HG02938 (cell line): Measurements from ENCODE around the gene TEX14.
"Not testable (repeated sequence)": the region's sequence is repeated elsewhere in the genome, so short reads cannot be mapped to it uniquely, and the experiment has no call there.

Source experiments
- ATAC-seq: cut with Tn5 transposase; IDR thresholded peaks from one replicate; pipeline ENCODE4 v1.9.1; 2021; ENCODE audit warnings: mild to moderate bottlenecking, moderate library complexity; ENCODE audit not compliant: unreplicated experiment

TEX14 gene

GRCh38 chr17:58565389-58566311 is 126.2 kb downstream of the TEX14 start:
- ATAC-seq = no peak

GRCh38 chr17:58564971-58565370 is 126.9 kb downstream of the TEX14 start:
- ATAC-seq = no peak

- ATAC-seq = no peak
These were observed 127.6 kb downstream of the TEX14 start for GRCh38 chr17:58564243-58564642.

- no peak for ATAC-seq
These were observed 131.3 kb downstream of the TEX14 start for GRCh38 chr17:58560511-58560910.

GRCh38 chr17:58557981-58558380 is 133.9 kb downstream of the TEX14 start:
- no peak for ATAC-seq

GRCh38 chr17:58556833-58557250 is 135.0 kb downstream of the TEX14 start:
- no peak for ATAC-seq

- ATAC-seq = not testable (repeated sequence)
These were observed 136.7 kb downstream of the TEX14 start for GRCh38 chr17:58555109-58555508.

- ATAC-seq = no peak
These were observed 150.6 kb downstream of the TEX14 start for GRCh38 chr17:58541249-58541648.

- no peak for ATAC-seq
These were observed 152.1 kb downstream of the TEX14 start for GRCh38 chr17:58539698-58540097.

GRCh38 chr17:58538811-58539409 is 152.9 kb downstream of the TEX14 start:
- ATAC-seq = no peak

- no peak for ATAC-seq
These were observed 154.6 kb downstream of the TEX14 start for GRCh38 chr17:58537266-58537665.

- no peak for ATAC-seq
These were observed 155.3 kb downstream of the TEX14 start for GRCh38 chr17:58536542-58536941.

- ATAC-seq = no peak
These were observed 156.4 kb downstream of the TEX14 start for GRCh38 chr17:58535431-58535830.

- ATAC-seq = no peak
These were observed 156.9 kb downstream of the TEX14 start for GRCh38 chr17:58534901-58535421.

- ATAC-seq = no peak
These were observed 157.5 kb downstream of the TEX14 start for GRCh38 chr17:58534331-58534730.

- ATAC-seq = no peak
These were observed 158.1 kb downstream of the TEX14 start for GRCh38 chr17:58533616-58534188.

GRCh38 chr17:58532555-58532951 is 159.3 kb downstream of the TEX14 start:
- no peak for ATAC-seq

- no peak for ATAC-seq
These were observed 159.9 kb downstream of the TEX14 start for GRCh38 chr17:58531661-58532554.

GRCh38 chr17:58531122-58531521 is 160.7 kb downstream of the TEX14 start:
- ATAC-seq = no peak

GRCh38 chr17:58530655-58531054 is 161.2 kb downstream of the TEX14 start:
- no peak for ATAC-seq

GRCh38 chr17:58529275-58529674 is 162.6 kb downstream of the TEX14 start:
- ATAC-seq = no peak
